ENCODE measurements around the gene DIDO1. TPM values are rescaled to one million over a fixed set of nuclear protein-coding genes. Genes with fewer than 3 reads are reported as not detected.

The DIDO1 gene
- total RNA-seq, 2 experiments from 2014 or later: 51.9 to 54.3 TPM

GRCh38 chr20:62967149-62967501 lies 40.8 kb upstream of the DIDO1 start:
- peaks cover 10% of the 10 kb centered on the region for H3K27me3 Mint-ChIP-seq
- ChIA-PET POLR2A (no interaction called here), CTCF (no interaction called here)
- Histone ChIP-seq H3K27me3 (ENCODE audit: control insufficient read depth in 1 of 2, insufficient read depth in 2 of 2, low read length in 2 of 2) (peaks cover 2 to 3% of the 10 kb centered on the region in 2 experiments), H3K36me3 (ENCODE audit: insufficient read depth, low read length) (no peaks in the 10 kb centered on the region), H3K27ac (ENCODE audit: low read depth in 1 of 2, low read length in 2 of 2) (no peak overlapping the region), H3K9me3 (ENCODE audit: control insufficient read depth in 1 of 2, insufficient read depth in 1 of 2, low read length in 2 of 2) (peaks cover 0 to 3% of the 10 kb centered on the region in 2 experiments), H3K4me3 (ENCODE audit: low read length) (no peak overlapping the region), H3K4me1 (ENCODE audit: insufficient read depth, low read length) (peaks cover under 1% of the 10 kb centered on the region)
- TF ChIP-seq, protein P1, sequence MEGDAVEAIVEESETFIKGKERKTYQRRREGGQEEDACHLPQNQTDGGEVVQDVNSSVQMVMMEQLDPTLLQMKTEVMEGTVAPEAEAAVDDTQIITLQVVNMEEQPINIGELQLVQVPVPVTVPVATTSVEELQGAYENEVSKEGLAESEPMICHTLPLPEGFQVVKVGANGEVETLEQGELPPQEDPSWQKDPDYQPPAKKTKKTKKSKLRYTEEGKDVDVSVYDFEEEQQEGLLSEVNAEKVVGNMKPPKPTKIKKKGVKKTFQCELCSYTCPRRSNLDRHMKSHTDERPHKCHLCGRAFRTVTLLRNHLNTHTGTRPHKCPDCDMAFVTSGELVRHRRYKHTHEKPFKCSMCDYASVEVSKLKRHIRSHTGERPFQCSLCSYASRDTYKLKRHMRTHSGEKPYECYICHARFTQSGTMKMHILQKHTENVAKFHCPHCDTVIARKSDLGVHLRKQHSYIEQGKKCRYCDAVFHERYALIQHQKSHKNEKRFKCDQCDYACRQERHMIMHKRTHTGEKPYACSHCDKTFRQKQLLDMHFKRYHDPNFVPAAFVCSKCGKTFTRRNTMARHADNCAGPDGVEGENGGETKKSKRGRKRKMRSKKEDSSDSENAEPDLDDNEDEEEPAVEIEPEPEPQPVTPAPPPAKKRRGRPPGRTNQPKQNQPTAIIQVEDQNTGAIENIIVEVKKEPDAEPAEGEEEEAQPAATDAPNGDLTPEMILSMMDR (IDR thresholded peaks at IDR 0.05): no peak
- H3K4me3 Mint-ChIP-seq: no peak overlapping the region
- H3K27ac Mint-ChIP-seq: no peak overlapping the region
- no peak for DNase-seq
- H3K36me3 Mint-ChIP-seq (ENCODE audit: low read depth): no peaks in the 10 kb centered on the region
- no peaks in the 10 kb centered on the region for H3K9me3 Mint-ChIP-seq
- intact Hi-C loops (cut with DNase I, micrococcal nuclease): no loop called here
- no peak for ATAC-seq (ENCODE audit: poor library complexity)
- peaks cover 9% of the 10 kb centered on the region for H3K4me1 Mint-ChIP-seq (ENCODE audit: low read depth)

DNA sequence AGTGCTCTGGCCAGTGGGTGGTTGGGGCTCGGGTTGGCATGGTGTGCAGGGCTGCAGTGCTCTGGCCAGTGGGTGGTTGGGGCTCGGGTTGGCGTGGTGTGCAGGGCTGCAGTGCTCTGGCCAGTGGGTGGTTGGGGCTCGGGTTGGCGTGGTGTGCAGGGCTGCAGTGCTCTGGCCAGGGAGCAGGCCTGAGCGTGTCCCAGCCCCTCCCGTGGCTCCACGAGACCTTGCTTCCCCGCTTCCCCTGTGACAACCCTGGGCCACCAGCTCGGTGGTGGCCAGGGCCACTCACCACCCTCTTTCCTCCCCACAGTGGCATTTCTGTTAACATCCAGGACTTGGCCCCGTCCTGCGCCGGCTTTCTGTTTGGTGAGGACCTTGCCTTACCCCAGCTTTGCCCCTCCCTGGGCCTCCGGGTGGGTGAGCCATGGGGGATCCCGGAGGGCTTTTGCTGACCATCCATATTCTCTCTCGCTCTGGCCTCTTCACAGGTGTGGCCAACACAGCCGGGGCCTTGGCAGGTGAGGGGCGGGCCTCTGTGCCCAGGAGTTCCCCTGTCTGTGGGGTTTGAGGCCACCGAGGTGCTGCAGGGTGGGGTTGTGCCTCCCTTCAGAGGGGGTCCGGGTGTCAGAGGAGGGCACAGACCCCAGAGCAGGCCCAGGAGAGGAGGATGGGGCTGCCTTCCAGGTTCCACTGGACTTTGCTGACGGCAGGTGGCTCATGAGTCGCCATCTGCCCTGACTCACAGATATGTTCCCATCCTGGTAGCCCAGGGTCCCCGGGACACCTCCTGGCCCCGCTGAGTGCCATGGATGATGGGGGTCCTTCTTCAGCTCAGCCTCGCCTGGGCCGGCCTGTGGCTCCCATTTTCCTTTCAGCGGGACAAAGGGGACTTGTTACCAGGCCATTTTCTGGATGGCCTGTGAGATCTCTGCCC lies 40.2 kb upstream of the DIDO1 start:
- Mint-ChIP-seq H3K4me3 (no peak overlapping the region), H3K27ac (no peak overlapping the region), H3K27me3 (peaks cover 4% of the 10 kb centered on the region), H3K9me3 (no peaks in the 10 kb centered on the region), H3K36me3 (ENCODE audit: low read depth) (no peaks in the 10 kb centered on the region), H3K4me1 (ENCODE audit: low read depth) (peaks cover 2% of the 10 kb centered on the region)
- POLR2A ChIA-PET: no interaction called here
- ATAC-seq (ENCODE audit: poor library complexity): no peak
- no peak for DNase-seq
- H3K4me3 ChIP-seq (ENCODE audit: low read length): no peak overlapping the region
- no peak overlapping the region for H3K27ac ChIP-seq (ENCODE audit: low read depth in 1 of 2, low read length in 2 of 2)
- CTCF ChIA-PET: no interaction called here
- TF ChIP-seq, protein P1 (IDR thresholded peaks at IDR 0.05): no peak
- no peaks in the 10 kb centered on the region for H3K36me3 ChIP-seq (ENCODE audit: insufficient read depth, low read length)
- no peaks in the 10 kb centered on the region for H3K4me1 ChIP-seq (ENCODE audit: insufficient read depth, low read length)
- H3K9me3 ChIP-seq (ENCODE audit: control insufficient read depth in 1 of 2, insufficient read depth in 1 of 2, low read length in 2 of 2): peaks cover 0 to 3% of the 10 kb centered on the region in 2 experiments
- intact Hi-C loops (cut with DNase I, micrococcal nuclease): no loop called here
- peaks cover 0 to 2% of the 10 kb centered on the region in 2 experiments for H3K27me3 ChIP-seq (ENCODE audit: control insufficient read depth in 1 of 2, insufficient read depth in 2 of 2, low read length in 2 of 2)

DNA sequence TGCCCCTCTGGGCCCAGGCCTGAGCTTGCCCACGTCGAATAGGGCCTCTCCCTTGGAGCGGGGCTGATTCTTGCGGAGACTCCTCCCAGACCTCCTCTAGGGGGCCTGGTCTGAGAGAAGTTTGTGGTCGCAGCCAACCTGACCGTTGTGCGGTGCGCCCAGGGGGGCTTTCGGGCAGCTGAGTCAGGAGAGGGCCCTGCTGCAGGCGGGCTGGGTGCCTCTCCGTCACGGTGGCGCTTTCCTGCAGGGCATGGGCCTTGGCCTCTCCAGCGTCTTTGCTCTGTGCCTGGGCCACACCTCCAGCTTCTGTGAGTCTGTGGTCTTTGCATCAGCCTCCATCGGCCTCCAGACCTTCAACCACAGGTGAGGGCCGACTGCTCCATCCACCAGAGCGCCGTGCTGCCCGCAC lies 39.1 kb upstream of the DIDO1 start:
- intact Hi-C loops (cut with DNase I, micrococcal nuclease): no loop called here
- no peak for ATAC-seq (ENCODE audit: poor library complexity)
- Histone ChIP-seq H3K4me1 (ENCODE audit: insufficient read depth, low read length) (no peaks in the 10 kb centered on the region), H3K36me3 (ENCODE audit: insufficient read depth, low read length) (no peaks in the 10 kb centered on the region), H3K9me3 (ENCODE audit: control insufficient read depth in 1 of 2, insufficient read depth in 1 of 2, low read length in 2 of 2) (peaks cover 0 to 3% of the 10 kb centered on the region in 2 experiments), H3K27me3 (ENCODE audit: control insufficient read depth in 1 of 2, insufficient read depth in 2 of 2, low read length in 2 of 2) (no peaks in the 10 kb centered on the region), H3K27ac (ENCODE audit: low read depth in 1 of 2, low read length in 2 of 2) (no peak overlapping the region), H3K4me3 (ENCODE audit: low read length) (no peak overlapping the region)
- Mint-ChIP-seq H3K36me3 (ENCODE audit: low read depth) (no peaks in the 10 kb centered on the region), H3K27ac (no peak overlapping the region), H3K9me3 (no peaks in the 10 kb centered on the region), H3K4me1 (ENCODE audit: low read depth) (no peaks in the 10 kb centered on the region), H3K27me3 (no peaks in the 10 kb centered on the region), H3K4me3 (no peak overlapping the region)
- ChIA-PET POLR2A (interaction anchor here (2.6 kb wide), 1 partner anchor 11 kb away, joined by 6 read pairs; no protein-coding TSS in a partner anchor), CTCF (no interaction called here)
- TF ChIP-seq, protein P1 (IDR thresholded peaks at IDR 0.05): no peak
- DNase-seq: no peak
